Small intestine (tissue), 16 donors: ENCODE results near the gene SH3RF3. TPM values are rescaled to one million over a fixed set of nuclear protein-coding genes. Genes with fewer than 3 reads are reported as not detected.

Experiments
- DNase-seq, 2 donors: peaks; one replicate each; pipeline versions ENCODE4 v3.0.0 to v3.0.0-alpha.2; 2013
- FAIRE-seq: peaks from 2 replicates; lab custom pipeline; 2012; peaks lifted over from hg19 to GRCh38; lab: Jason Lieb, UNC
- H3K27ac ChIP-seq, 3 donors: one replicate each; pipeline ENCODE4 v1.5.1; 2013; ENCODE audit warnings: low read length in 2 of 3, mild to moderate bottlenecking in 2 of 3, control low read depth in 1 of 3, inconsistent platforms in 1 of 3, low read depth in 1 of 3, moderate library complexity in 1 of 3
- H3K27me3 ChIP-seq, 3 donors: one replicate each; pipeline ENCODE4 v1.6.1; 2013; ENCODE audit warnings: low read length in 3 of 3, inconsistent platforms in 1 of 3; ENCODE audit not compliant: control insufficient read depth in 3 of 3, insufficient read depth in 3 of 3
- H3K36me3 ChIP-seq, 3 donors: one replicate each; pipeline ENCODE4 v1.6.1; 2013; ENCODE audit warnings: low read length in 3 of 3, inconsistent platforms in 1 of 3, low read depth in 1 of 3, mild to moderate bottlenecking in 1 of 3, moderate library complexity in 1 of 3; ENCODE audit not compliant: control insufficient read depth in 3 of 3, insufficient read depth in 2 of 3
- H3K4me1 ChIP-seq, 3 donors: one replicate each; pipeline ENCODE4 v1.6.1; 2013; ENCODE audit warnings: low read length in 2 of 3, inconsistent platforms in 1 of 3, low read depth in 1 of 3, mild to moderate bottlenecking in 1 of 3, moderate library complexity in 1 of 3; ENCODE audit not compliant: control insufficient read depth in 3 of 3, insufficient read depth in 2 of 3
- H3K4me3 ChIP-seq, 3 donors: one replicate each; pipeline ENCODE4 v1.5.1; 2013; ENCODE audit warnings: low read length in 3 of 3, control low read depth in 1 of 3, inconsistent platforms in 1 of 3, low read depth in 1 of 3, mild to moderate bottlenecking in 1 of 3, moderate library complexity in 1 of 3
- H3K9me3 ChIP-seq, 2 donors: one replicate each; pipeline ENCODE4 v1.6.1; 2013; ENCODE audit warnings: low read depth in 1 of 2, low read length in 1 of 2; ENCODE audit not compliant: control insufficient read depth in 2 of 2, insufficient read depth in 1 of 2
- WGBS, 3 donors: extraction: QIAGEN DNeasy Blood & Tissue Kit; methylation state at CpG; one replicate each; pipeline ENCODE4 v1.1.7; 2013; 5-methylcytosine and 5-hydroxymethylcytosine counted together
- long read RNA-seq, 10 donors: transcript quantifications; one replicate each; lab custom pipeline, GENCODE V29; 2026
- polyA plus RNA-seq, 4 donors: library from polyadenylated mRNA; stranded (reverse) in 3 of 4; unstranded in 1 of 4; fragments of 200-250 nt in 3 of 4; fragments of 120-200 nt in 1 of 4; gene quantifications; one replicate each; pipeline versions ENCODE4 v1.2.1 to v1.2.3, GENCODE V29; 2013
- donor health status: healthy with polysubstance abuse.
- donor health status: control.
- donor health status: control.
- donor health status: Bipolar disorder and iron deficiency.
- donor health status: healthy.

Gene SH3RF3
- polyA plus RNA-seq: 1 to 10 TPM in 2 of 4 donors, under 1 TPM in 2; 0.22 to 3.9 (median 1.2) TPM
- long read RNA-seq, donor 1: 0 reads
- long read RNA-seq, donor 2: 0 reads
- long read RNA-seq, donor 3: 0 reads
- long read RNA-seq, donor 4: 0 reads
- long read RNA-seq, donor 5: 0 reads
- long read RNA-seq, donor 6: 0 reads
- long read RNA-seq, donor 7: 0 reads
- long read RNA-seq, donor 8: 0 reads
- long read RNA-seq, donor 9: 0 reads
- long read RNA-seq, donor 10: 0 reads

DNA sequence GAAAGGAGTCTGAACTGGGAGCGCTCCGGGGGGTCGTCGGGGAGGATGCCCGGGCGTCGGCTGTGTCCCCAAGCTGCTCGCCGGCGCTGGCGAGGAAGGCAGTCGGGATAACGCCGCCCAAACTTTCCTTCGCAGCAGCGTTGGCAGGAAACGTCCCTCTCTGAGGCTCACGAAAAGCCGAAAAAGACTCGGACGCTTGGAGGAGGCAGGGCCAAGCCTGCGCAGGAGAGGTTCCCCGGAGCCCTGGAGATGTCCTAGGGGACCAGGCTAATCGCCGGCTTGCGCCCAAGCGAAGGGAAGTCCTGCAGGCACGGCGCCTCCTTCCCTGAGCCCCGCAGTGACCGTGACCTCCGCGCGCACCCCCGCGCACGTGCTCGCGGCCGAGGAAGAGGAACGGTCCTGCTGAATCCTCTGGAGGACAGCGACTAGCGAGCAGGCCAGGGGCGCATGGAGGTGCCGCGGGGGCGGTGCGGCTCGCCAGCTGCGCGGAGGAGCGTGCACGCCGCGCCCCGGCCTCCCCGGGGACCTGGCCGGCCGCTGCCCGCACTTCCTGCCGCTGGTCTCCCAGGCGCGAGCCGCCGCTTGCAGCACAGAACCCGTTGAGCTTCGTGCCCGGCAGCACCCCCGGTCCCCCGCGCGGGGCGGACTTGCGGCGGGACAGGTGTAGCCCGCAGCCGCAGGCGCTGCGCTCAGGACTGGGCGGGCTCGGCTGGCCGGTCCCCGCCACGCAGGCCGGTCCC, at the start of gene SH3RF3:
Gene SH3RF3 (plus strand): TSS at position 590 of the 740 bp plus-strand sequence.
- H3K27ac ChIP-seq: peak within 1 kb of the TSS in 1 of 3 donors; percentile 88
- peak in 1 of 2 donors; percentile 62 for DNase-seq

DNA sequence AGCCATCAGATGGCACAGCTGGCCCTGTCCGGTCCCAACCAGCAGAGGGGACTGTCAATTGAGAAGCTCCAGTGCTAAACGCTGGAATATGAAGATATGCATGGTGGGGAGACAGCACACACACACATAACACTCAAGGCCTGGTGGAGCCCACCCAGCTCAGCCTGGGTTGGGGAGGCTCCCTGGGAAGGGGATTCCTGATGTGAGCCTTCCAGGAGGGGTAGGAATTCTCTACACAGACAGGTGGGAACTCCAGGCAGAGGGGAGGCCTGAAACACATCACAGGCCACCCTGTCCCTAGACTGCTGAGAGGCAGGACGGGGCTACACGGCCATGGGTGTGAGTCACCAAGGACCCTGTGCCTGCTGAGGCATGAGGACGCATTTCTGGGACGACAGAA, 49.4 kb upstream of the SH3RF3 start:
- DNase-seq (no peak), FAIRE-seq (no peak)
- no peak overlapping the region for H3K27ac ChIP-seq
- H3K4me1 ChIP-seq: no peaks in the 10 kb centered on the region
- H3K4me3 ChIP-seq: no peak overlapping the region
- WGBS, 3 donors: 84 to 86% (median 84%) methylated on average over 6 of the region's 6 CpGs
- H3K27me3 ChIP-seq: no peaks in the 10 kb centered on the region
- H3K36me3 ChIP-seq: no peaks in the 10 kb centered on the region
- H3K9me3 ChIP-seq: no peaks in the 10 kb centered on the region

More for the DNA sequence above, at the start of gene SH3RF3:
- 0 to 1% (median 0%) methylated on average over 64 to 85 of the region's 85 CpGs for WGBS, 3 donors
- FAIRE-seq: no peak
- H3K4me1 ChIP-seq: peaks cover 0 to 4% (median 3%) of the 10 kb centered on the region in 3 donors
- no peaks in the 10 kb centered on the region for H3K36me3 ChIP-seq
- peaks cover 3 to 51% (median 18%) of the 10 kb centered on the region in 3 donors for H3K27me3 ChIP-seq
- H3K9me3 ChIP-seq: no peaks in the 10 kb centered on the region
- H3K4me3 ChIP-seq: peak within 1 kb of the TSS; percentile 39 to 56 (median 54)

DNA sequence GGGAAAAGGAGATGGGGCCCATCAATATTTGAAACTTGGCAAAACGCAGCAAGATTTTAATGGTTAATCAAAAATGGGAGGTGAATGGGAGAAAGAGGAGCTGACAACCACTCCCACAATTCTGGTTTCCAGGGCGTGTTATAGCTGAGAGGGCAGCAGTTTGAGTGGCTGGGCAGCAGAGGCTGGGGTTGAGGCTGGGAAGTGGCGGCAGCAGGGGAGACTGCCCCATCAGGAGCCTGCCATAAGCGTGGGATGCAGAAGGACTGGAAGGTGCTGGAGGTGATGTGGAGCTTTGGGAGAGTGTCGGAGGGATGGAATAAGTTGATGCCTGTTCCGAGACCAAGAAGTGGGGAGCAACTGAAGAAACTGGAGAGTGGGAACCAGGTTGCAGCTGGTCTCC, 48.9 kb upstream of the SH3RF3 start:
- no peak overlapping the region for H3K4me3 ChIP-seq
- no peaks in the 10 kb centered on the region for H3K36me3 ChIP-seq
- 79 to 85% (median 80%) methylated on average over 6 of the region's 6 CpGs for WGBS, 3 donors
- H3K27ac ChIP-seq: no peak overlapping the region
- no peak for FAIRE-seq
- no peak for DNase-seq
- no peaks in the 10 kb centered on the region for H3K27me3 ChIP-seq
- H3K9me3 ChIP-seq: no peaks in the 10 kb centered on the region
- H3K4me1 ChIP-seq: no peaks in the 10 kb centered on the region

DNA sequence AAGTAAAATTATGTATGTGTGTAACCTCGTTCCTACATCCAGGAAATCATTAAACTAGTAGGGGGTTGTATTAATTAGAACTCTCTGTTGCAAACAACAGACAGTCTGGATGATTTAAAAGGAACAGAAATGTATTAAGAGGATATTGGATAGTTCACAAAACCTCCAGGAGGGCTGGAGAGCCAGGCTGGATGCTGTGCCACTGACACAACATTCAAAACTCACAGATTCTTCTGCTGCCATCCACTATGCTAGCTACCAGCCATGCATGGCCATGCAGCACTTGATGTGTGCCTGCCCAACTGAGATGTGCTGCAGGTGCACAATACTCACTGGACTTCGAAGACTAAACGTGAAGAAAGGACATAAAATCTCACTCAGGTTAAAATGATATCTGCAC, 48.2 kb upstream of the SH3RF3 start:
- no peak for DNase-seq
- no peak overlapping the region for H3K4me3 ChIP-seq
- no peaks in the 10 kb centered on the region for H3K36me3 ChIP-seq
- no peaks in the 10 kb centered on the region for H3K9me3 ChIP-seq
- H3K27me3 ChIP-seq: no peaks in the 10 kb centered on the region
- no peaks in the 10 kb centered on the region for H3K4me1 ChIP-seq
- H3K27ac ChIP-seq: no peak overlapping the region
- WGBS, 3 donors: 49 to 66% (median 61%) methylated on average over 3 of the region's 3 CpGs
- no peak for FAIRE-seq

DNA sequence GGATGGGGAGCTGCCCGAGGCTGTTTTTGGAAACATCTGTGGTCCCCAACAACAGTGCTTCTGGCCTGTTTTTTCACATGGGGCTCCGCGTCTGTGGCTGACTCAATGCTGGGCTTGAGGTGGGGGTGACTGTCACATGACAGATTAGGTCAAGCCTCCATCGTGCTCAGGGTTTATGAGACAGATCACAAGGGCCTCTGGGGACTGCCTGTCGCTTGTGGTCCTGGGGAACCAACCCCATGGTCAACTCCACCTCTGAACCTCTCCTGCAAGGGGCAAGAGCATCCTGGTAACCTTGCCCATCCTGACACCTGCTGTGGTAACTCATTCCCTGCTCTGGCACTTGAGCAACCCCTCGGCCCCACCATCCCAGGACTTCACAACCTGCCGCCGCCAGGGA, 47.6 kb upstream of the SH3RF3 start:
- 76 to 81% (median 80%) methylated on average over 8 of the region's 8 CpGs for WGBS, 3 donors
- Histone ChIP-seq H3K27ac (no peak overlapping the region), H3K4me1 (no peaks in the 10 kb centered on the region), H3K4me3 (no peak overlapping the region), H3K27me3 (no peaks in the 10 kb centered on the region), H3K36me3 (no peaks in the 10 kb centered on the region), H3K9me3 (no peaks in the 10 kb centered on the region)
- FAIRE-seq: no peak
- DNase-seq: no peak

DNA sequence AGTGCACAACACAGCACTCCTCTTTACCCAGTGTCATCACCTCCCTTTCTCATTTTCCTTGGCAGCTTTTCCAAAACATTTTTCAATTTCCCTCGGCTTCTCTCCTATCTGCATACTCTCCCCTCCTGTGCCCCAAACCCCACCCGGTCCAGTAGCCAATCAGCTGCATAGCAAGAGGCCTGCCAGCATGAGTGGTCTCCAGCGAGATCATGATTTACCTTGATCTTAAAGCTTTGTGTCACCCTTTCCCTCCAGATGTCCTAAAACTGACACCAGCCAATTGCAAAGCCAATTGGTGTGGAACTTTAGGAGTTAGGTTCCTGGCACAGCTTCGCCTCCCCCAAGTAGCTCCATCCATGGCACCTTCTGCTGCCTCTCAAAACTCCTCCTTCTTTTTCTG, 45.2 kb upstream of the SH3RF3 start:
- no peak overlapping the region for H3K27ac ChIP-seq
- WGBS, 3 donors: 79 to 93% (median 90%) methylated on average over 4 of the region's 4 CpGs
- FAIRE-seq: no peak
- H3K27me3 ChIP-seq: no peaks in the 10 kb centered on the region
- H3K4me3 ChIP-seq: no peak overlapping the region
- DNase-seq: no peak
- H3K9me3 ChIP-seq: no peaks in the 10 kb centered on the region
- no peaks in the 10 kb centered on the region for H3K36me3 ChIP-seq
- no peaks in the 10 kb centered on the region for H3K4me1 ChIP-seq

DNA sequence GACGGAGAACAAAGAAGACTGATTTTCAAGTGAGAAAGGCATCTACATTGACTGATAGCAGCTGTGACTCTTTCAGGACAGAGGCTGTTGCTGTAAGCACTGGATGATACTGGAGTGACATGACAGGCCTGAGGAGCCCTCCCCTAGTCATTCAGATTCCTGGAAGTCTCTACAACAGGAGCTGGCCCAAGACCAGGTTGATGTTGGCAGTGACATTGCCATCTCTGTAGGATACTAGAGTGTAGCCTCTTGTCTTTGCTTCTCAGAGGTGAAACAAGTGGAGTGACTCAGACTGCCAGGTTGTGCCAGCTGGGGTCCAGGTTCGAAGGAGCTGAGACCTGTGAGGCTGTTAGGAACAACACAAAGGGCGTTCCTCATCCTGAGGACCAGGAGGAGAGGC, 44.7 kb upstream of the SH3RF3 start:
- no peaks in the 10 kb centered on the region for H3K27me3 ChIP-seq
- H3K9me3 ChIP-seq: no peaks in the 10 kb centered on the region
- H3K4me3 ChIP-seq: no peak overlapping the region
- FAIRE-seq (no peak), DNase-seq (no peak)
- H3K4me1 ChIP-seq: no peaks in the 10 kb centered on the region
- WGBS, 3 donors: 86 to 91% (median 89%) methylated on average over 3 of the region's 3 CpGs
- no peak overlapping the region for H3K27ac ChIP-seq
- no peaks in the 10 kb centered on the region for H3K36me3 ChIP-seq

DNA sequence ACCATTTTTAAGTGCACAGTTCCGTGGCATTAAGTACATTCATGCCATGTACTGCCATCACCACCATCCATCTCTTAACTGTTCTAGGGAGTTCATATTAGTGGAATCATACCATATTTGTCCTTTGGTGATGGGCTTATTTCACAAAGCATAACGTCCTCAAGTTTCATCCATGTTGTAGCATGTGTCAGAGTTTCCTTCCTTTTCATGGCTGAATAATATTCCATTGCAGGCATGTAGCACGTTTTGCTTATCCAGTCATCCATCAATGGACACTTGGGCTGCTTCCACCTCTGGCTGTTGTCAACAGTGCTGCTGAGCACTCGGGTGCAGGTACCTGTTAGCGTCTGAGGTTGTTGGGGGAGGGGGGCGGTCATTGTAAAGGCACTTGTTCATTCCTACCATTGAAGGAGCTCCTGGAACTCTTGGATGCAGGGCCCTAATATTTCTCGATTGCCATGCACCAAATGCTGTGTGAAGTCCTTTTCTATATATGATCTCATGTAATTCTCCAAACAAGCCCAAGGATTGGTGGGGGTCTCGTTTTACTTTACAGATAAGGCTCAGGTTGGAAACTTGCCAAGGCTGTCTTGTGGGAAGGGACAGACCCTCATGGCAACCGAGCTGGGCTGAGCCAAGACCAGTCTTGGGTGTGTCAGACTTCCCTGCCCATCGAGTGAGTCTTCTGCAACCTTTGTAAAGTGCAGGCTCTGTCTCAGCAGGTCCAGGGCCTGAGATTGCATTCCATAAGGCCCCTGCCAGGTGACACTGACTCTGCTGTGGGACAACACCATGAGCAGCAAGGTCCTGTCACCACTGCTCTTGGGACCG, 42.9 kb upstream of the SH3RF3 start:
- no peaks in the 10 kb centered on the region for H3K4me1 ChIP-seq
- H3K36me3 ChIP-seq: no peaks in the 10 kb centered on the region
- no peaks in the 10 kb centered on the region for H3K27me3 ChIP-seq
- no peak for DNase-seq
- no peaks in the 10 kb centered on the region for H3K9me3 ChIP-seq
- FAIRE-seq: no peak
- 83% methylated on average over 11 of the region's 11 CpGs for WGBS, 3 donors
- no peak overlapping the region for H3K27ac ChIP-seq
- no peak overlapping the region for H3K4me3 ChIP-seq
